Spleen (tissue), 11 donors: ENCODE results near the gene RAET1L. TPM values are rescaled to one million over a fixed set of nuclear protein-coding genes. Genes with fewer than 3 reads are reported as not detected.
"Not testable (repeated sequence)": the region's sequence is repeated elsewhere in the genome, so short reads cannot be mapped to it uniquely, and the experiment has no call there.

ENCODE experiments used
- DNase-seq: peaks from one replicate; pipeline ENCODE4 v3.0.0-alpha.2; 2020
- H3K27ac ChIP-seq, 8 donors: fragments of 200-600 bp; sonication (generic) in 7 of 8; 1 replicate in 4 of 8; 2 replicates in 4 of 8; pipeline versions ENCODE4 v1.5.0 to v1.8.0; 2016 to 2021; ENCODE audit warnings: inconsistent platforms in 4 of 8, mild to moderate bottlenecking in 4 of 8, moderate library complexity in 1 of 8
- H3K27me3 ChIP-seq, 7 donors: fragments of 200-600 bp; sonication (generic) in 6 of 7; replicated peaks in 1 of 7; 1 replicate in 4 of 7; 2 replicates in 3 of 7; pipeline versions ENCODE4 v1.5.0 to v1.8.0; 2016 to 2021; ENCODE audit warnings: inconsistent platforms in 3 of 7, mild to moderate bottlenecking in 1 of 7
- H3K36me3 ChIP-seq, 6 donors: fragments of 200-600 bp; sonication (generic) in 5 of 6; 1 replicate in 4 of 6; 2 replicates in 2 of 6; pipeline versions ENCODE4 v1.5.0 to v1.8.0; 2016 to 2021; ENCODE audit warnings: inconsistent platforms in 2 of 6
- H3K4me1 ChIP-seq, 6 donors: fragments of 200-600 bp; sonication (generic) in 5 of 6; 1 replicate in 3 of 6; 2 replicates in 3 of 6; pipeline versions ENCODE4 v1.5.0 to v1.8.0; 2016 to 2021; ENCODE audit warnings: inconsistent platforms in 3 of 6
- H3K4me3 ChIP-seq, 8 donors: fragments of 200-600 bp; sonication (generic) in 7 of 8; 1 replicate in 4 of 8; 2 replicates in 4 of 8; pipeline versions ENCODE4 v1.5.0 to v1.8.0; 2016 to 2021; ENCODE audit warnings: inconsistent platforms in 4 of 8, mild to moderate bottlenecking in 4 of 8, moderate library complexity in 2 of 8
- H3K9me3 ChIP-seq, 8 donors: fragments of 200-600 bp; sonication (generic) in 7 of 8; 1 replicate in 4 of 8; 2 replicates in 4 of 8; pipeline versions ENCODE4 v1.5.0 to v1.8.0; 2016 to 2021; ENCODE audit warnings: inconsistent platforms in 4 of 8
- CTCF ChIP-seq, 11 experiments: fragments of 200-600 bp in 7 of 11; fragments of 450-650 bp in 4 of 11; sonication (generic) in 4 of 11; IDR thresholded peaks in 8 of 11; conservative IDR thresholded peaks in 3 of 11; 1 replicate in 7 of 11; 2 replicates in 4 of 11; pipeline versions ENCODE4 v1.4.0 to v1.8.0; 2016 to 2021; ENCODE audit warnings: antibody characterized with exemption in 11 of 11, inconsistent platforms in 4 of 11, mild to moderate bottlenecking in 1 of 11
- POLR2A ChIP-seq, 3 donors: fragments of 450-650 bp; IDR thresholded peaks; one replicate each; pipeline ENCODE4 v1.5.1; 2017; ENCODE audit warnings: antibody characterized with exemption in 3 of 3, mild to moderate bottlenecking in 1 of 3
- POLR2AphosphoS5 ChIP-seq, 3 donors: sonication (generic); formaldehyde crosslinking; IDR thresholded peaks; one replicate each; pipeline ENCODE4 v1.5.1; 2017; ENCODE audit warnings: antibody characterized with exemption in 3 of 3
- WGBS, 5 donors: extraction: QIAGEN DNeasy Blood & Tissue Kit in 3 of 5; methylation state at CpG; one replicate each; pipeline versions ENCODE4 v1.1.5 to v1.1.7; 2013 to 2018; 5-methylcytosine and 5-hydroxymethylcytosine counted together
- intact Hi-C: fragments of 100-400 bp; cut with DNase I; formaldehyde crosslinking; loops from one replicate; pipeline ENCODE4 v1.15.0; 2023; ENCODE audit warnings: low total_unique reads
- polyA plus RNA-seq, 3 donors: library from polyadenylated mRNA; stranded (reverse); fragments of 200-250 nt; gene quantifications; one replicate each; pipeline ENCODE4 v1.2.1, GENCODE V29; 2013
- total RNA-seq, 7 donors: library from RNA; depleted of rRNA in 3 of 7; stranded (reverse); fragments of >200 nt in 3 of 7; fragmentation: NEBNext Ultra II Directional in 4 of 7; extraction: Animal tissue kit (Norgen Biotek cat#: 25700) in 4 of 7; gene quantifications; one replicate each; pipeline versions ENCODE4 v1.1.0 to v1.2.1, GENCODE V29; 2016 to 2021
- donor health status: healthy with polysubstance abuse.
- donor health status: DM: no; HTN: no; CAD: no; lungs with moderate emphysema.
- donor health status: DM: no; HTN: no; CAD: no.
- donor health status: Bipolar disorder and iron deficiency.
- donor health status: healthy.
- donor health status: DM: no; HTN: no; CAD: no.
- donor health status: DM: yes; HTN: yes; CAD: no.

Gene RAET1L
- total and polyA plus RNA-seq, 10 donors, result not detected

- peaks cover 0 to 31% (median 0%) of the 10 kb centered on the region in 7 donors for H3K27me3 ChIP-seq
- 42 to 52% (median 45%) methylated on average over 4 of the region's 4 CpGs for WGBS, 5 donors
- H3K27ac ChIP-seq, result peak overlapping the region in 1 of 8 donors; percentile 70
- H3K4me1 ChIP-seq, result peaks cover 0 to 33% (median 16%) of the 10 kb centered on the region in 6 donors
- H3K36me3 ChIP-seq, result no peaks in the 10 kb centered on the region
- TF ChIP-seq POLR2AphosphoS5 (IDR thresholded peaks at IDR 0.05) (no peak), POLR2A (IDR thresholded peaks at IDR 0.05) (no peak), CTCF (IDR thresholded peaks at IDR 0.05 in 8 of 11, conservative IDR thresholded peaks at IDR 0.05 in 3 of 11) (no peak)
- intact Hi-C loops, result no loop called here
- H3K9me3 ChIP-seq, result no peaks in the 10 kb centered on the region
- peak overlapping the region in 7 of 8 donors; percentile 65 to 84 (median 70) for H3K4me3 ChIP-seq
- no peak for DNase-seq
Observed at GRCh38 chr6:150068151-150068550, 42.8 kb upstream of the RAET1L start.

GRCh38 chr6:150065083-150065482 lies 39.8 kb upstream of the RAET1L start:
- intact Hi-C loops, result no loop called here
- H3K27ac ChIP-seq, result no peak overlapping the region
- H3K4me3 ChIP-seq, result no peak overlapping the region
- no peaks in the 10 kb centered on the region for H3K9me3 ChIP-seq
- peaks cover 0 to 24% (median 13%) of the 10 kb centered on the region in 6 donors for H3K4me1 ChIP-seq
- DNase-seq, result no peak
- WGBS, 5 donors, result 88 to 91% (median 89%) methylated on average over 2 of the region's 2 CpGs
- no peaks in the 10 kb centered on the region for H3K36me3 ChIP-seq
- H3K27me3 ChIP-seq, result peaks cover 0 to 18% (median 0%) of the 10 kb centered on the region in 7 donors
- TF ChIP-seq CTCF (IDR thresholded peaks at IDR 0.05 in 8 of 11, conservative IDR thresholded peaks at IDR 0.05 in 3 of 11) (no peak), POLR2AphosphoS5 (IDR thresholded peaks at IDR 0.05) (no peak), POLR2A (IDR thresholded peaks at IDR 0.05) (no peak)

GRCh38 chr6:150063640-150064039 lies 38.3 kb upstream of the RAET1L start:
- H3K27me3 ChIP-seq, result peaks cover 0 to 15% (median 0%) of the 10 kb centered on the region in 7 donors
- no peaks in the 10 kb centered on the region for H3K36me3 ChIP-seq
- no peak for DNase-seq
- H3K9me3 ChIP-seq, result no peaks in the 10 kb centered on the region
- peaks cover 0 to 15% (median 7%) of the 10 kb centered on the region in 6 donors for H3K4me1 ChIP-seq
- H3K27ac ChIP-seq, result no peak overlapping the region
- no peak overlapping the region for H3K4me3 ChIP-seq
- TF ChIP-seq POLR2A (IDR thresholded peaks at IDR 0.05) (no peak), CTCF (IDR thresholded peaks at IDR 0.05 in 8 of 11, conservative IDR thresholded peaks at IDR 0.05 in 3 of 11) (no peak), POLR2AphosphoS5 (IDR thresholded peaks at IDR 0.05) (no peak)
- intact Hi-C loops, result no loop called here
- 89 to 99% (median 94%) methylated on average over 5 to 6 of the region's 6 CpGs for WGBS, 5 donors

- H3K27ac ChIP-seq, DNase-seq, H3K4me3 ChIP-seq, H3K4me1 ChIP-seq, intact Hi-C loops, H3K36me3 ChIP-seq, H3K9me3 ChIP-seq: not testable (repeated sequence)
- peak in 1 of 3 donors; percentile 31 for TF ChIP-seq POLR2AphosphoS5 (IDR thresholded peaks at IDR 0.05)
- WGBS, 5 donors, result 24 to 40% (median 30%) methylated on average over 7 of the region's 7 CpGs
- peaks cover 0 to 27% (median 0%) of the 10 kb centered on the region in 7 donors for H3K27me3 ChIP-seq
Observed at GRCh38 chr6:150059973-150060372, 34.6 kb upstream of the RAET1L start.

- H3K27ac ChIP-seq, result no peak overlapping the region
- intact Hi-C loops, result no loop called here
- TF ChIP-seq CTCF (IDR thresholded peaks at IDR 0.05 in 8 of 11, conservative IDR thresholded peaks at IDR 0.05 in 3 of 11) (no peak), POLR2AphosphoS5 (IDR thresholded peaks at IDR 0.05) (no peak), POLR2A (IDR thresholded peaks at IDR 0.05) (no peak)
- no peaks in the 10 kb centered on the region for H3K9me3 ChIP-seq
- no peaks in the 10 kb centered on the region for H3K36me3 ChIP-seq
- H3K4me1 ChIP-seq, result peaks cover 0 to 7% (median 0%) of the 10 kb centered on the region in 6 donors
- DNase-seq, result no peak
- no peak overlapping the region for H3K4me3 ChIP-seq
- WGBS, 5 donors, result 88 to 96% (median 91%) methylated on average over 6 of the region's 6 CpGs
- peaks cover 0 to 36% (median 0%) of the 10 kb centered on the region in 7 donors for H3K27me3 ChIP-seq
Observed at GRCh38 chr6:150058986-150059385, 33.7 kb upstream of the RAET1L start.
